GM12878 (cell line): ENCODE results near the gene MFSD1. TPM values are rescaled to one million over a fixed set of nuclear protein-coding genes. Genes with fewer than 3 reads are reported as not detected.

Source experiments
- ATAC-seq: fragments of 200-7000 bp; cut with Tn5 transposase; 3 replicates; pipeline ENCODE4 v1.9.1; 2020; ENCODE audit warnings: mild to moderate bottlenecking, moderate library complexity
- BruUV-seq: library from RNA; stranded (reverse); fragments of 400-500 nt; replicated peaks from 2 replicates; lab custom pipeline; 2021; lab: Mats Ljungman, UMichigan
- CTCF ChIA-PET: fragments of 300-600 bp; sonication (Branson Sonifier 250); formaldehyde crosslinking; extraction: SDS; loops from one replicate; lab custom pipeline; 2021; ENCODE audit warnings: inconsistent platforms; lab: Yijun Ruan, JAX
- POLR2A ChIA-PET: fragments of 350-600 bp; formaldehyde crosslinking; extraction: SDS; loops from one replicate; lab custom pipeline; 2021; ENCODE audit warnings: inconsistent platforms; lab: Charles Lee
- RAD21 ChIA-PET: fragments of 300-600 bp; sonication (Branson Sonifier 250); formaldehyde crosslinking; loops from one replicate; lab custom pipeline; 2023; ENCODE audit warnings: antibody characterized with exemption; ENCODE audit not compliant: unreplicated experiment; lab: Charles Lee
- SMC1A ChIA-PET: fragments of 300-600 bp; sonication (Branson Sonifier 250); formaldehyde crosslinking; loops from one replicate; lab custom pipeline; 2023; ENCODE audit not compliant: unreplicated experiment, uncharacterized antibody; lab: Charles Lee
- DNase-seq: peaks from one replicate; pipeline ENCODE4 v3.0.0-alpha.2; 2011; ENCODE audit warnings: low read depth, low spot score
- FAIRE-seq: peaks from 3 replicates; lab custom pipeline; 2011; peaks lifted over from hg19 to GRCh38; lab: Jason Lieb, UNC
- H2AFZ ChIP-seq: 2 replicates; pipeline ENCODE4 v1.6.0; 2011; ENCODE audit warnings: low read depth, low read length, control low read depth; ENCODE audit not compliant: control insufficient read depth
- H3K27ac ChIP-seq: 2 replicates; pipeline ENCODE4 v1.5.1; 2011; ENCODE audit warnings: control low read depth; ENCODE audit not compliant: control insufficient read depth, insufficient read depth
- H3K27me3 ChIP-seq, 2 experiments: replicated peaks in 1 of 2; 2 replicates each; pipeline versions ENCODE4 v1.6.0 to v1.6.1; 2011; ENCODE audit warnings: low read length in 1 of 2; ENCODE audit not compliant: control insufficient read depth in 2 of 2, insufficient read depth in 2 of 2
- H3K36me3 ChIP-seq, 2 experiments: 2 replicates each; pipeline ENCODE4 v1.5.1; 2011; ENCODE audit warnings: low read length in 1 of 2; ENCODE audit not compliant: control insufficient read depth in 2 of 2, insufficient read depth in 2 of 2
- H3K4me1 ChIP-seq: 2 replicates; pipeline ENCODE4 v1.6.1; 2011; ENCODE audit warnings: mild to moderate bottlenecking, low read length, moderate library complexity, mixed read lengths; ENCODE audit not compliant: control insufficient read depth, insufficient read depth
- H3K4me2 ChIP-seq: 2 replicates; pipeline ENCODE4 v1.6.0; 2011; ENCODE audit warnings: control low read depth; ENCODE audit not compliant: control insufficient read depth, insufficient read depth
- H3K4me3 ChIP-seq: fragments of 200-600 bp; sonication (generic); 2 replicates; pipeline ENCODE4 v1.5.1; 2016
- H3K79me2 ChIP-seq: 2 replicates; pipeline ENCODE4 v1.6.0; 2011; ENCODE audit warnings: low read length; ENCODE audit not compliant: control insufficient read depth, insufficient read depth
- H3K9ac ChIP-seq: 2 replicates; pipeline ENCODE4 v1.8.0; 2011; ENCODE audit warnings: low read length, control low read depth, mixed read lengths; ENCODE audit not compliant: control insufficient read depth, insufficient read depth
- H3K9me3 ChIP-seq: replicated peaks from 3 replicates; pipeline ENCODE4 v1.5.1; 2011; ENCODE audit warnings: mild to moderate bottlenecking, low read length; ENCODE audit not compliant: control insufficient read depth, insufficient read depth
- H4K20me1 ChIP-seq: 2 replicates; pipeline ENCODE4 v1.6.0; 2011; ENCODE audit not compliant: control insufficient read depth, insufficient read depth
- ATF2 ChIP-seq: IDR thresholded peaks from 2 replicates; pipeline ENCODE4 v1.6.1; 2012; ENCODE audit warnings: low read length, inconsistent platforms
- CBX5 ChIP-seq: sonication (generic); IDR thresholded peaks from 2 replicates; pipeline ENCODE4 v1.6.1; 2016; ENCODE audit warnings: low read depth, moderate library complexity, mild to moderate bottlenecking, inconsistent platforms
- EED ChIP-seq: sonication (generic); IDR thresholded peaks from 2 replicates; pipeline ENCODE4 v1.6.1; 2016; ENCODE audit warnings: antibody characterized with exemption, low read depth
- GATAD2B ChIP-seq: fragments of 450-650 bp; conservative IDR thresholded peaks from 2 replicates; pipeline ENCODE4 v1.6.1; 2017; ENCODE audit warnings: low read depth, mild to moderate bottlenecking, moderate library complexity
- IKZF1 ChIP-seq: fragments of 450-650 bp; conservative IDR thresholded peaks from 2 replicates; pipeline ENCODE4 v1.6.1; 2017; ENCODE audit warnings: antibody characterized with exemption, mild to moderate bottlenecking
- MAX ChIP-seq: IDR thresholded peaks from 2 replicates; pipeline ENCODE4 v1.6.1; 2012; ENCODE audit warnings: low read depth, low read length, improper control_type of control experiment
- MEF2B ChIP-seq: fragments of 450-650 bp; IDR thresholded peaks from 2 replicates; pipeline ENCODE4 v1.6.1; 2018; ENCODE audit warnings: mild to moderate bottlenecking, moderate library complexity; ENCODE audit not compliant: partially characterized antibody, poor library complexity, severe bottlenecking
- POLR2AphosphoS2 ChIP-seq: IDR thresholded peaks from 2 replicates; pipeline ENCODE4 v1.6.1; 2011; ENCODE audit warnings: low read depth, mild to moderate bottlenecking, low read length, improper control_type of control experiment, moderate library complexity
- POU2F2 ChIP-seq: IDR thresholded peaks from 3 replicates; pipeline ENCODE4 v1.6.1; 2011; ENCODE audit warnings: low read depth, mild to moderate bottlenecking, low read length, borderline replicate concordance
- RCOR1 ChIP-seq: conservative IDR thresholded peaks from 2 replicates; pipeline ENCODE4 v1.6.1; 2012; ENCODE audit warnings: low read depth, low read length, improper control_type of control experiment
- STAT1 ChIP-seq: fragments of 450-650 bp; conservative IDR thresholded peaks from 2 replicates; pipeline ENCODE4 v1.6.1; 2014; ENCODE audit warnings: antibody characterized with exemption, mild to moderate bottlenecking
- TARDBP ChIP-seq: IDR thresholded peaks from 2 replicates; pipeline ENCODE4 v1.6.1; 2016; ENCODE audit warnings: borderline replicate concordance
- WGBS: methylation state at CpG from one replicate; pipeline ENCODE4 v1.1.6; 2016; ENCODE audit warnings: low lambda C conversion rate; ENCODE audit not compliant: insufficient replicate concordance, insufficient coverage; ENCODE audit errors: missing lambda C conversion rate; 5-methylcytosine and 5-hydroxymethylcytosine counted together
- in situ Hi-C: fragments of 300-500 bp; cut with MboI; formaldehyde crosslinking; loops from 9 replicates; pipeline ENCODE4 v1.14.3; 2018; ENCODE audit warnings: mixed read lengths
- intact Hi-C: fragments of 100-400 bp; cut with micrococcal nuclease; formaldehyde crosslinking; loops from one replicate; pipeline ENCODE4 v1.14.2; 2022; ENCODE audit not compliant: unreplicated experiment
- polyA plus RNA-seq, 11 experiments: library from polyadenylated mRNA; depleted of rRNA in 4 of 11; unstranded in 6 of 11; stranded (reverse) in 5 of 11; fragments of >200 nt; fragmentation: Nextera tagmentation in 4 of 11; fragmentation: Illumina TruSeq in 1 of 11; extraction: Ambion mirVana in 4 of 11; extraction: Trizol in 1 of 11; gene quantifications; 1 replicate in 1 of 11; 2 replicates in 10 of 11; pipeline versions ENCODE4 v1.2.1 to v1.2.3, GENCODE V29; 2011 to 2016; ENCODE audit warnings: inconsistent platforms in 2 of 11, missing spikeins in 2 of 11, low read depth in 1 of 11
- total RNA-seq, 4 experiments: library from RNA; depleted of rRNA in 3 of 4; stranded (reverse); fragments of >200 nt in 3 of 4; fragmentation: Illumina TruSeq in 1 of 4; extraction: Trizol in 1 of 4; gene quantifications; 2 replicates each; pipeline versions ENCODE4 v1.2.1 to v1.2.3, GENCODE V29; 2013 to 2021
- TF ChIP-seq, protein P1 (sequence below): IDR thresholded peaks from 2 replicates; pipeline ENCODE4 v1.6.1; 2011; ENCODE audit warnings: borderline replicate concordance, low read depth, mild to moderate bottlenecking, moderate library complexity, low read length; ENCODE audit not compliant: insufficient read depth, poor library complexity, severe bottlenecking
- TF ChIP-seq, protein P2 (sequence below): fragments of 450-650 bp; IDR thresholded peaks from 2 replicates; pipeline ENCODE4 v1.6.1; 2016; ENCODE audit warnings: mild to moderate bottlenecking, moderate library complexity, borderline replicate concordance

The MFSD1 gene
- total and polyA plus RNA-seq, 10 of the 15 experiments (the other 5 are each of a cell fraction or from before 2014, with no cell fraction given) = 7.3 to 41.7 (median 28.6) TPM

- POLR2A ChIA-PET = no interaction called here
- Histone ChIP-seq H4K20me1 (no peaks in the 10 kb centered on the region), H3K4me1 (no peaks in the 10 kb centered on the region), H2AFZ (no peak overlapping the region), H3K9ac (no peak overlapping the region), H3K27me3 (no peaks in the 10 kb centered on the region), H3K4me3 (no peak overlapping the region), H3K4me2 (no peak overlapping the region), H3K9me3 (no peaks in the 10 kb centered on the region), H3K27ac (no peak overlapping the region), H3K36me3 (no peaks in the 10 kb centered on the region), H3K79me2 (no peaks in the 10 kb centered on the region)
- FAIRE-seq = no peak
- BruUV-seq = no TSS peak
- CTCF ChIA-PET = interaction anchor here (0.9 to 1.9 kb wide), 7 partner anchors 10 to 50 kb away, joined by 3 to 6 read pairs (median 4); no protein-coding TSS in a partner anchor
- in situ Hi-C loops (loop anchor here (25.0 kb wide), 1 partner anchor 1165 kb away; no protein-coding TSS in a partner anchor), intact Hi-C loops (no loop called here)
- WGBS = 85% methylated on average over 3 of the region's 3 CpGs
- ATAC-seq = no peak
- RAD21 ChIA-PET = interaction anchor here (1.0 kb wide), 1 partner anchor 49 kb away, joined by 3 read pairs; no protein-coding TSS in a partner anchor
- SMC1A ChIA-PET = interaction anchor here (0.7 to 1.4 kb wide), 5 partner anchors 10 to 474 kb away, joined by 3 to 6 read pairs (median 3); no protein-coding TSS in a partner anchor
- DNase-seq = no peak
- TF ChIP-seq, protein P1, sequence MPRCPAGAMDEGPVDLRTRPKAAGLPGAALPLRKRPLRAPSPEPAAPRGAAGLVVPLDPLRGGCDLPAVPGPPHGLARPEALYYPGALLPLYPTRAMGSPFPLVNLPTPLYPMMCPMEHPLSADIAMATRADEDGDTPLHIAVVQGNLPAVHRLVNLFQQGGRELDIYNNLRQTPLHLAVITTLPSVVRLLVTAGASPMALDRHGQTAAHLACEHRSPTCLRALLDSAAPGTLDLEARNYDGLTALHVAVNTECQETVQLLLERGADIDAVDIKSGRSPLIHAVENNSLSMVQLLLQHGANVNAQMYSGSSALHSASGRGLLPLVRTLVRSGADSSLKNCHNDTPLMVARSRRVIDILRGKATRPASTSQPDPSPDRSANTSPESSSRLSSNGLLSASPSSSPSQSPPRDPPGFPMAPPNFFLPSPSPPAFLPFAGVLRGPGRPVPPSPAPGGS = no peak
- no peak for TF ChIP-seq RCOR1
- TF ChIP-seq IKZF1 = no peak
- no peak for TF ChIP-seq GATAD2B
- TF ChIP-seq, protein P2, sequence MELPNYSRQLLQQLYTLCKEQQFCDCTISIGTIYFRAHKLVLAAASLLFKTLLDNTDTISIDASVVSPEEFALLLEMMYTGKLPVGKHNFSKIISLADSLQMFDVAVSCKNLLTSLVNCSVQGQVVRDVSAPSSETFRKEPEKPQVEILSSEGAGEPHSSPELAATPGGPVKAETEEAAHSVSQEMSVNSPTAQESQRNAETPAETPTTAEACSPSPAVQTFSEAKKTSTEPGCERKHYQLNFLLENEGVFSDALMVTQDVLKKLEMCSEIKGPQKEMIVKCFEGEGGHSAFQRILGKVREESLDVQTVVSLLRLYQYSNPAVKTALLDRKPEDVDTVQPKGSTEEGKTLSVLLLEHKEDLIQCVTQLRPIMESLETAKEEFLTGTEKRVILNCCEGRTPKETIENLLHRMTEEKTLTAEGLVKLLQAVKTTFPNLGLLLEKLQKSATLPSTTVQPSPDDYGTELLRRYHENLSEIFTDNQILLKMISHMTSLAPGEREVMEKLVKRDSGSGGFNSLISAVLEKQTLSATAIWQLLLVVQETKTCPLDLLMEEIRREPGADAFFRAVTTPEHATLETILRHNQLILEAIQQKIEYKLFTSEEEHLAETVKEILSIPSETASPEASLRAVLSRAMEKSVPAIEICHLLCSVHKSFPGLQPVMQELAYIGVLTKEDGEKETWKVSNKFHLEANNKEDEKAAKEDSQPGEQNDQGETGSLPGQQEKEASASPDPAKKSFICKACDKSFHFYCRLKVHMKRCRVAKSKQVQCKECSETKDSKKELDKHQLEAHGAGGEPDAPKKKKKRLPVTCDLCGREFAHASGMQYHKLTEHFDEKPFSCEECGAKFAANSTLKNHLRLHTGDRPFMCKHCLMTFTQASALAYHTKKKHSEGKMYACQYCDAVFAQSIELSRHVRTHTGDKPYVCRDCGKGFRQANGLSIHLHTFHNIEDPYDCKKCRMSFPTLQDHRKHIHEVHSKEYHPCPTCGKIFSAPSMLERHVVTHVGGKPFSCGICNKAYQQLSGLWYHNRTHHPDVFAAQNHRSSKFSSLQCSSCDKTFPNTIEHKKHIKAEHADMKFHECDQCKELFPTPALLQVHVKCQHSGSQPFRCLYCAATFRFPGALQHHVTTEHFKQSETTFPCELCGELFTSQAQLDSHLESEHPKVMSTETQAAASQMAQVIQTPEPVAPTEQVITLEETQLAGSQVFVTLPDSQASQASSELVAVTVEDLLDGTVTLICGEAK = no peak
- TF ChIP-seq ATF2 = no peak
- no peak for TF ChIP-seq STAT1
- TF ChIP-seq TARDBP = no peak
- no peak for TF ChIP-seq MAX
- TF ChIP-seq EED = no peak
- no peak for TF ChIP-seq POLR2AphosphoS2
- no peak for TF ChIP-seq MEF2B
- no peak for TF ChIP-seq POU2F2
- TF ChIP-seq CBX5 = no peak
Observed at GRCh38 chr3:158777161-158777873, 24.5 kb upstream of the MFSD1 start.
